ENCODE measurements around the gene APH1B. TPM values are rescaled to one million over a fixed set of nuclear protein-coding genes. Genes with fewer than 3 reads are reported as not detected.
"Not testable (repeated sequence)": the region's sequence is repeated elsewhere in the genome, so short reads cannot be mapped to it uniquely, and the experiment has no call there.

Gene APH1B
- total RNA-seq, 4 donors from 2014 or later, result 4.6 to 8.1 (median 6.5) TPM

DNA sequence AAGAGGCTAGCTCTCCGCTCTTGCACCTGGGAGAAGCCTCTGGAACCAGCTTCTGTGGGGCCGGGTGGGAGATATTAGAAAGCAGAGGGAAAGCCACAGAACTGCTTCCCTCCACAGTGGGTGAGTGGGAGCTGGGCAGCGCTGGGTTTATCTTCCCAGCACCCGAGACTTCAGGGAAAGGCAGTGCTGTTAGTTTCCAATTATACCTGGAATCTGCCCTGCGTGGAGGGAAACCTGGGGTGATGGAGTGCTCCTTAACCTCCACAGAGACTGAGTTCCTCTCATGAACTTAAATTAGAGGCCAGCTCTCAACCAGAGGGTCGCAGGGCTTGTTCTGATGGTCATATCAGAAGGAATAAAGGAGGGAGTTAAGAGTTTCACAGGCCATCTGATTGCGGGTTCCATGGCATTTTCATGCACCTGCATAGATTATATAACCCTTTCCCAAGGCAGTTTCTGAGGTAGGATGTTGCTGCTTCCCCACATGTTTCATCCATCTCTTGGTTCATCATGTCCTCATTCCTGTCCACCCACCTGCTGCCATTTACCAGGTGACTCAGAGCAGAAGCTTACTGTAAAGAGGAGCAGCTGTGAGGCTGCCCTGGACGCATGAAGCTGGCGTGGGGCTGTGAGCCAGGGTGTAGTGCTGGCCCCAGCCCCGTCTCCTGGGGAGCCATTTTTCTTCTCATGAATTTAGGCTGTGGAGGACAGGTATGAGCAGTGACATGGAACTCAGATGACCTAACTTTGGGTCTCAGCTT, 61.8 kb downstream of the APH1B start:
- intact Hi-C loops (cut with DNase I; ENCODE audit: low total_unique reads), result no loop called here
- no peak overlapping the region for H3K4me3 ChIP-seq (ENCODE audit: low read depth, poor library complexity, severe bottlenecking)
- no peak for DNase-seq (ENCODE audit: low spot score in 2 of 2)
- 71 to 83% methylated on average over 9 to 10 of the region's 10 CpGs for WGBS, 2 donors
- TF ChIP-seq, protein P1, sequence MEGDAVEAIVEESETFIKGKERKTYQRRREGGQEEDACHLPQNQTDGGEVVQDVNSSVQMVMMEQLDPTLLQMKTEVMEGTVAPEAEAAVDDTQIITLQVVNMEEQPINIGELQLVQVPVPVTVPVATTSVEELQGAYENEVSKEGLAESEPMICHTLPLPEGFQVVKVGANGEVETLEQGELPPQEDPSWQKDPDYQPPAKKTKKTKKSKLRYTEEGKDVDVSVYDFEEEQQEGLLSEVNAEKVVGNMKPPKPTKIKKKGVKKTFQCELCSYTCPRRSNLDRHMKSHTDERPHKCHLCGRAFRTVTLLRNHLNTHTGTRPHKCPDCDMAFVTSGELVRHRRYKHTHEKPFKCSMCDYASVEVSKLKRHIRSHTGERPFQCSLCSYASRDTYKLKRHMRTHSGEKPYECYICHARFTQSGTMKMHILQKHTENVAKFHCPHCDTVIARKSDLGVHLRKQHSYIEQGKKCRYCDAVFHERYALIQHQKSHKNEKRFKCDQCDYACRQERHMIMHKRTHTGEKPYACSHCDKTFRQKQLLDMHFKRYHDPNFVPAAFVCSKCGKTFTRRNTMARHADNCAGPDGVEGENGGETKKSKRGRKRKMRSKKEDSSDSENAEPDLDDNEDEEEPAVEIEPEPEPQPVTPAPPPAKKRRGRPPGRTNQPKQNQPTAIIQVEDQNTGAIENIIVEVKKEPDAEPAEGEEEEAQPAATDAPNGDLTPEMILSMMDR (IDR thresholded peaks at IDR 0.05), result no peak
- TF ChIP-seq POLR2A (IDR thresholded peaks at IDR 0.05), result no peak

DNA sequence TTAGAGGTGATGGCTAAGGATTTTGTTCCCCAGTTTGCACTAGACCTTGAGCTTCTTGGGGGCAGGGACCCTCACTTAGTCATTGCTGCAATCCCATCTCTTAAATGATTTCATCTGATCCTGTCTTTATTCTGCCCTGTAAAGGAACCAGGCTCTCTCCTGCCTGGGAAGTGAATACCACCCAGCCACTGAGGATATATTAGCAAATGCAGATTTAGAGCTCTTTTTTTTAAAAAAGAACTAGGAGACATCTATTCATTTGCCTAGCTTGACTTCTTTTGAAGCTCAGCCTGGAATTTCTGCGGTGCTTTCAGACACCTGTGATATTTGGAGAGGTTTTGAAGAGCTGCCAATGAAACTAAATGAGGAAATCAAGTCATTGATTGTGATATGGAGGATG, 62.4 kb downstream of the APH1B start:
- no peak overlapping the region for H3K4me3 ChIP-seq (ENCODE audit: low read depth, poor library complexity, severe bottlenecking)
- 70 to 77% methylated on average over 1 of the region's 1 CpG for WGBS, 2 donors
- no peak for TF ChIP-seq POLR2A (IDR thresholded peaks at IDR 0.05)
- TF ChIP-seq, protein P1 (IDR thresholded peaks at IDR 0.05), result no peak
- DNase-seq (ENCODE audit: low spot score in 2 of 2), result no peak
- intact Hi-C loops (cut with DNase I; ENCODE audit: low total_unique reads), result no loop called here

DNA sequence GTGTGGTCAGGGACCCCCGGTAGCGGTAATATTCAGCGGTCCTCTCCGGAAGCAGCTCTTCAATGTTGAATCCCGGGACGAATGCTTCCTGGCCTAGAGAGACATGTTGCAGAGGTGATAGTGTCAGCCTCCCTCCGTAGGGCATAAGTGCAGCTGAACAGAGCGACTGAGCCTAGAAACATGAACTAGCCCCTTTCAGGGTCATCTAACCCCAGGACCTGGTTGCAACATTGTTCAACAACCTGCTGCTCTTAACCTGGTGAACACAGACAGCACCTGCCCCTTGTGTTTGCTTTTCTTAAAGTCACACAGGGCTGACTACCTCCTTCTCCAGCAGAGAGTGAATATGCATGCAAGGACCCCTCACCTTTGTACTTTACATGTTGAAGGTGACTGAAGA, 62.9 kb downstream of the APH1B start:
- intact Hi-C loops (cut with DNase I; ENCODE audit: low total_unique reads), result no loop called here
- DNase-seq (ENCODE audit: low spot score in 2 of 2), result no peak
- WGBS, 2 donors, result 74 to 87% methylated on average over 8 of the region's 8 CpGs
- H3K4me3 ChIP-seq (ENCODE audit: low read depth, poor library complexity, severe bottlenecking), result no peak overlapping the region
- TF ChIP-seq, protein P1 (IDR thresholded peaks at IDR 0.05), result no peak
- TF ChIP-seq POLR2A (IDR thresholded peaks at IDR 0.05), result no peak

DNA sequence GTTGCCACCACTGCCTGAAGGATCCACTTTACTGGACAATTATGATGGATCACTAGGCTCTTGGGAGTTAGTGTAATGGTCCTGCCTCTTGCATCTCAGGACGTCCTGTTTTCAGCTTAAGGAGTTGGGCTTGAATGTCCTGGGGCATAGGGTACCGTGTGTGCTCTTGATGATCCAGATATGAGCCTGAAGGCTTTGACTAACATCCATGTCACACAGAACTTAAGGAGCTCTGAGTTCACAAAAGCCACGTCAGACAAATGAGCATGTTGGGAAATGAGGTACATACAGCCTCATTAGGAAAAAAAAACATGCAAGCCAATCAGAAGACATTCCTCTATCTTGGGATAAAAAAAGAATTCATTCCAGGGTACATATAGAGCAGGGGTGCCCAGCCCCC, 63.5 kb downstream of the APH1B start:
- TF ChIP-seq POLR2A (IDR thresholded peaks at IDR 0.05), result no peak
- TF ChIP-seq, protein P1 (IDR thresholded peaks at IDR 0.05), result no peak
- H3K4me3 ChIP-seq (ENCODE audit: low read depth, poor library complexity, severe bottlenecking), result no peak overlapping the region
- 55 to 70% methylated on average over 3 of the region's 3 CpGs for WGBS, 2 donors
- DNase-seq (ENCODE audit: low spot score in 2 of 2), result no peak
- intact Hi-C loops (cut with DNase I; ENCODE audit: low total_unique reads), result no loop called here

DNA sequence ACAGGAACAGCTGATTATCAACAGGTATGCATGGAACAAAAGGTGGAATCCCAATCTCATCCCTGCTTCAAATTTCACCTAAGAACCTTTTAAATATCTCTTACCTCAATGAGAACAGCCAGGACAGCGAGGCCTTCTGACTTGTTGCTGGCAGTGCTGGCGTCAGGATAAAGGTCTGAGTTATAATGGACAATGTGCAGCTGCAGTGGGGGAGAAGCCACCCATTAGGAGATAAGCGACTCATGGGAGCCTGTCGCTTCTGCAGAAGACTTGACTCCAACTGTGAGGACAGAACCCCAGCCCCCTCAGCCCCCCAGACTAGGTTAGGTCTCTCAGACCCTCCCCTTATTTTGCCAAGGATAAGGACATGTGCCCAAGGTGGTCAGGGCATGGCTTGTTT, 64.5 kb downstream of the APH1B start:
- no peak overlapping the region for H3K4me3 ChIP-seq (ENCODE audit: low read depth, poor library complexity, severe bottlenecking)
- DNase-seq (ENCODE audit: low spot score in 2 of 2), result no peak
- TF ChIP-seq, protein P1 (IDR thresholded peaks at IDR 0.05), result no peak
- TF ChIP-seq POLR2A (IDR thresholded peaks at IDR 0.05), result no peak
- WGBS, 2 donors, result 89 to 96% methylated on average over 4 of the region's 4 CpGs
- intact Hi-C loops (cut with DNase I; ENCODE audit: low total_unique reads), result no loop called here

DNA sequence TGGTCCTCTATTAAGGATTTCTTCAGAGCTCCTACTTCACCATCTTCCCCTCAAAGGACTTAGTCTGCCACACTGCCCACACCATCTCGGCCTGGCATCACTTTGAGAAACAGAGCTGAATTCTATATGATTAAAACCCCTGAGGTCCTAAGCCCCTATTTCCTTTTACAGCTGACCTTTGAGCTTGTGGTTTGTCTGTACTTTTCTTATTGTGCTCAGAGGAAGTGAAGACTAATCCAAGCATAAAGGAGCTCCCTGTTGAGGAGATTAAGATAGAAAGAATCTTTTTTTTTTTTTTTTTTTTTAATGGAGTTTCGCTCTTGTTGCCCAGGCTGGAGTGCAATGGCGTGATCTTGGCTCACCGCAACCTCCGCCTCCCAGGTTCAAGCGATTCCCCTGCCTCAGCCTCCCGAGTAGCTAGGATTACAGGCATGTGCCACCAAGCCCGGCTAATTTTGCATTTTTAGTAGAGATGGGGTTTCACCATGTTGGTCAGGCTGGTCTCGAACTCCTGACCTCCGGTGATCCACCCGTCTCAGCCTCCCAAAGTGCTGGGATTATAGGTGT, 65.7 kb downstream of the APH1B start:
- DNase-seq (ENCODE audit: low spot score in 2 of 2); intact Hi-C loops (cut with DNase I; ENCODE audit: low total_unique reads); H3K4me3 ChIP-seq (ENCODE audit: low read depth, poor library complexity, severe bottlenecking): not testable (repeated sequence)
- WGBS, 2 donors, result 90 to 92% methylated on average over 11 of the region's 11 CpGs
